Left renal cortex interstitium (tissue), 4 donors: Measurements from ENCODE around the gene P2RX3. TPM values are rescaled to one million over a fixed set of nuclear protein-coding genes. Genes with fewer than 3 reads are reported as not detected.
"Not testable (repeated sequence)": the region's sequence is repeated elsewhere in the genome, so short reads cannot be mapped to it uniquely, and the experiment has no call there.

Experiments
- DNase-seq, 4 donors: peaks; one replicate each; pipeline ENCODE4 v3.0.0-alpha.2; 2013; ENCODE audit warnings: low read depth in 4 of 4, low spot score in 2 of 4, missing footprints in 1 of 4
- polyA plus RNA-seq, 4 donors: library from polyadenylated mRNA; unstranded; fragments of 120-200 nt; gene quantifications; one replicate each; pipeline ENCODE4 v1.2.1, GENCODE V29; 2013; ENCODE audit not compliant: insufficient read length in 4 of 4

The P2RX3 gene
- polyA plus RNA-seq, 4 donors: 0.46 to 0.85 (median 0.70) TPM

- DNase-seq: no peak
Observed at GRCh38 chr11:57324154-57324885, 13.8 kb upstream of the P2RX3 start.

- peak in 2 of 4 donors; percentile 88 to 92 for DNase-seq
Observed at GRCh38 chr11:57324886-57325734, 13.0 kb upstream of the P2RX3 start, which contains the start of gene TNKS1BP1. Gene TNKS1BP1 (minus strand): TSS chr11:57324952. CDS start chr11:57321885, 3,067 bp downstream.

GRCh38 chr11:57325735-57326048 is 12.5 kb upstream of the P2RX3 start:
- no peak for DNase-seq

GRCh38 chr11:57327721-57328120 is 10.4 kb upstream of the P2RX3 start:
- no peak for DNase-seq

- no peak for DNase-seq
Observed at GRCh38 chr11:57330029-57330428, 8.1 kb upstream of the P2RX3 start.

GRCh38 chr11:57331720-57332119 is 6.4 kb upstream of the P2RX3 start:
- no peak for DNase-seq

GRCh38 chr11:57332694-57333440 is 5.3 kb upstream of the P2RX3 start:
- DNase-seq: no peak

GRCh38 chr11:57335023-57335342 is 3.2 kb upstream of the P2RX3 start:
- no peak for DNase-seq

GRCh38 chr11:57335343-57336110 is 2.6 kb upstream of the P2RX3 start, which contains the start of gene SSRP1:
Gene SSRP1 (minus strand): TSS chr11:57335892. CDS start chr11:57335121, 771 bp downstream.
- peak in 1 of 4 donors; percentile 75 for DNase-seq

- DNase-seq: no peak
Observed at GRCh38 chr11:57336111-57336666, 2.0 kb upstream of the P2RX3 start.

GRCh38 chr11:57336856-57337255 is 1.3 kb upstream of the P2RX3 start:
- DNase-seq: not testable (repeated sequence)

- DNase-seq: no peak
Observed at GRCh38 chr11:57339328-57339727, 1.2 kb downstream of the P2RX3 start.

GRCh38 chr11:57340039-57340615 is 2.0 kb downstream of the P2RX3 start:
- DNase-seq: peak in 1 of 4 donors; percentile 50

GRCh38 chr11:57341250-57341808 is 3.2 kb downstream of the P2RX3 start:
- no peak for DNase-seq

GRCh38 chr11:57342702-57343101 is 4.5 kb downstream of the P2RX3 start:
- DNase-seq: no peak

- no peak for DNase-seq
Observed at GRCh38 chr11:57343825-57344224, 5.7 kb downstream of the P2RX3 start.

- no peak for DNase-seq
Observed at GRCh38 chr11:57344826-57345225, 6.7 kb downstream of the P2RX3 start.

- no peak for DNase-seq
Observed at GRCh38 chr11:57345555-57346211, 7.5 kb downstream of the P2RX3 start.

- DNase-seq: no peak
Observed at GRCh38 chr11:57347336-57347735, 9.2 kb downstream of the P2RX3 start.
